ENCODE results near the gene PDXP.

GRCh38 chr22:37681001-37681424 is 22.5 kb downstream of the PDXP start:
- TF ChIP-seq TAF1 (IDR thresholded peaks at IDR 0.05; ENCODE audit: low read depth) (no peak), EP300 (IDR thresholded peaks at IDR 0.05; ENCODE audit: borderline replicate concordance) (no peak), NFIC (IDR thresholded peaks at IDR 0.05) (no peak), RAD21 (IDR thresholded peaks at IDR 0.05; ENCODE audit: low read depth) (no peak), CEBPB (IDR thresholded peaks at IDR 0.05) (no peak), FOXM1 (IDR thresholded peaks at IDR 0.05; ENCODE audit: borderline replicate concordance, low read depth) (no peak), TCF12 (IDR thresholded peaks at IDR 0.05; ENCODE audit: low read depth) (no peak)
- TF ChIP-seq, protein P1, sequence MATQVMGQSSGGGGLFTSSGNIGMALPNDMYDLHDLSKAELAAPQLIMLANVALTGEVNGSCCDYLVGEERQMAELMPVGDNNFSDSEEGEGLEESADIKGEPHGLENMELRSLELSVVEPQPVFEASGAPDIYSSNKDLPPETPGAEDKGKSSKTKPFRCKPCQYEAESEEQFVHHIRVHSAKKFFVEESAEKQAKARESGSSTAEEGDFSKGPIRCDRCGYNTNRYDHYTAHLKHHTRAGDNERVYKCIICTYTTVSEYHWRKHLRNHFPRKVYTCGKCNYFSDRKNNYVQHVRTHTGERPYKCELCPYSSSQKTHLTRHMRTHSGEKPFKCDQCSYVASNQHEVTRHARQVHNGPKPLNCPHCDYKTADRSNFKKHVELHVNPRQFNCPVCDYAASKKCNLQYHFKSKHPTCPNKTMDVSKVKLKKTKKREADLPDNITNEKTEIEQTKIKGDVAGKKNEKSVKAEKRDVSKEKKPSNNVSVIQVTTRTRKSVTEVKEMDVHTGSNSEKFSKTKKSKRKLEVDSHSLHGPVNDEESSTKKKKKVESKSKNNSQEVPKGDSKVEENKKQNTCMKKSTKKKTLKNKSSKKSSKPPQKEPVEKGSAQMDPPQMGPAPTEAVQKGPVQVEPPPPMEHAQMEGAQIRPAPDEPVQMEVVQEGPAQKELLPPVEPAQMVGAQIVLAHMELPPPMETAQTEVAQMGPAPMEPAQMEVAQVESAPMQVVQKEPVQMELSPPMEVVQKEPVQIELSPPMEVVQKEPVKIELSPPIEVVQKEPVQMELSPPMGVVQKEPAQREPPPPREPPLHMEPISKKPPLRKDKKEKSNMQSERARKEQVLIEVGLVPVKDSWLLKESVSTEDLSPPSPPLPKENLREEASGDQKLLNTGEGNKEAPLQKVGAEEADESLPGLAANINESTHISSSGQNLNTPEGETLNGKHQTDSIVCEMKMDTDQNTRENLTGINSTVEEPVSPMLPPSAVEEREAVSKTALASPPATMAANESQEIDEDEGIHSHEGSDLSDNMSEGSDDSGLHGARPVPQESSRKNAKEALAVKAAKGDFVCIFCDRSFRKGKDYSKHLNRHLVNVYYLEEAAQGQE (IDR thresholded peaks at IDR 0.05; ENCODE audit: low read depth) = no peak
- TF ChIP-seq, protein P2, sequence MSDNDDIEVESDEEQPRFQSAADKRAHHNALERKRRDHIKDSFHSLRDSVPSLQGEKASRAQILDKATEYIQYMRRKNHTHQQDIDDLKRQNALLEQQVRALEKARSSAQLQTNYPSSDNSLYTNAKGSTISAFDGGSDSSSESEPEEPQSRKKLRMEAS (IDR thresholded peaks at IDR 0.05) = no peak
